HEK293 (cell line): ENCODE results near the gene KRTAP10-7.

ENCODE experiments used
- PRDM10 ChIP-seq: fragments of 450-650 bp; formaldehyde crosslinking; IDR thresholded peaks from 2 replicates; pipeline ENCODE4 v1.5.1; 2016; ENCODE audit warnings: missing biosample characterization, missing genetic modification characterization
- ZFP37 ChIP-seq: fragments of 450-650 bp; formaldehyde crosslinking; IDR thresholded peaks from 2 replicates; pipeline ENCODE4 v1.5.1; 2016; ENCODE audit warnings: missing biosample characterization, missing genetic modification characterization
- TF ChIP-seq, protein P1 (sequence below): fragments of 450-650 bp; formaldehyde crosslinking; IDR thresholded peaks from 2 replicates; pipeline ENCODE4 v1.5.1; 2016; ENCODE audit warnings: missing biosample characterization, missing genetic modification characterization
- TF ChIP-seq, protein P2 (sequence below): sonication (generic); formaldehyde crosslinking; IDR thresholded peaks from 2 replicates; pipeline ENCODE4 v1.8.1; 2022; ENCODE audit warnings: mild to moderate bottlenecking, moderate library complexity, missing genetic modification reagents

- TF ChIP-seq, protein P1, sequence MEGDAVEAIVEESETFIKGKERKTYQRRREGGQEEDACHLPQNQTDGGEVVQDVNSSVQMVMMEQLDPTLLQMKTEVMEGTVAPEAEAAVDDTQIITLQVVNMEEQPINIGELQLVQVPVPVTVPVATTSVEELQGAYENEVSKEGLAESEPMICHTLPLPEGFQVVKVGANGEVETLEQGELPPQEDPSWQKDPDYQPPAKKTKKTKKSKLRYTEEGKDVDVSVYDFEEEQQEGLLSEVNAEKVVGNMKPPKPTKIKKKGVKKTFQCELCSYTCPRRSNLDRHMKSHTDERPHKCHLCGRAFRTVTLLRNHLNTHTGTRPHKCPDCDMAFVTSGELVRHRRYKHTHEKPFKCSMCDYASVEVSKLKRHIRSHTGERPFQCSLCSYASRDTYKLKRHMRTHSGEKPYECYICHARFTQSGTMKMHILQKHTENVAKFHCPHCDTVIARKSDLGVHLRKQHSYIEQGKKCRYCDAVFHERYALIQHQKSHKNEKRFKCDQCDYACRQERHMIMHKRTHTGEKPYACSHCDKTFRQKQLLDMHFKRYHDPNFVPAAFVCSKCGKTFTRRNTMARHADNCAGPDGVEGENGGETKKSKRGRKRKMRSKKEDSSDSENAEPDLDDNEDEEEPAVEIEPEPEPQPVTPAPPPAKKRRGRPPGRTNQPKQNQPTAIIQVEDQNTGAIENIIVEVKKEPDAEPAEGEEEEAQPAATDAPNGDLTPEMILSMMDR (tag by site-specific recombination) = no peak
- no peak for TF ChIP-seq ZFP37 (tag by site-specific recombination)
- TF ChIP-seq PRDM10 (tag by site-specific recombination) = no peak
- TF ChIP-seq, protein P2, sequence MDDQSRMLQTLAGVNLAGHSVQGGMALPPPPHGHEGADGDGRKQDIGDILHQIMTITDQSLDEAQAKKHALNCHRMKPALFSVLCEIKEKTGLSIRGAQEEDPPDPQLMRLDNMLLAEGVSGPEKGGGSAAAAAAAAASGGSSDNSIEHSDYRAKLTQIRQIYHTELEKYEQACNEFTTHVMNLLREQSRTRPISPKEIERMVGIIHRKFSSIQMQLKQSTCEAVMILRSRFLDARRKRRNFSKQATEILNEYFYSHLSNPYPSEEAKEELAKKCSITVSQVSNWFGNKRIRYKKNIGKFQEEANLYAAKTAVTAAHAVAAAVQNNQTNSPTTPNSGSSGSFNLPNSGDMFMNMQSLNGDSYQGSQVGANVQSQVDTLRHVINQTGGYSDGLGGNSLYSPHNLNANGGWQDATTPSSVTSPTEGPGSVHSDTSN (CRISPR knock-in tag) = no peak
Observed at GRCh38 chr21:44579833-44580144, 20.6 kb upstream of the KRTAP10-7 start.
